Activated effector memory CD4-positive, alpha-beta T cell treated with anti-CD3 and anti-CD28 coated beads, Interleukin-2, amount 50 U/mL, for 16 hours (primary cell): ENCODE data around the gene DAPK2.
A peak's percentile ranks its signal among the peaks of the same experiment; 100 is the strongest.
"Not testable (repeated sequence)": the region's sequence is repeated elsewhere in the genome, so short reads cannot be mapped to it uniquely, and the experiment has no call there.

Experiments used
- DNase-seq: peaks from one replicate; pipeline ENCODE4 v3.0.0-alpha.2; 2020

DAPK2 gene

DNA sequence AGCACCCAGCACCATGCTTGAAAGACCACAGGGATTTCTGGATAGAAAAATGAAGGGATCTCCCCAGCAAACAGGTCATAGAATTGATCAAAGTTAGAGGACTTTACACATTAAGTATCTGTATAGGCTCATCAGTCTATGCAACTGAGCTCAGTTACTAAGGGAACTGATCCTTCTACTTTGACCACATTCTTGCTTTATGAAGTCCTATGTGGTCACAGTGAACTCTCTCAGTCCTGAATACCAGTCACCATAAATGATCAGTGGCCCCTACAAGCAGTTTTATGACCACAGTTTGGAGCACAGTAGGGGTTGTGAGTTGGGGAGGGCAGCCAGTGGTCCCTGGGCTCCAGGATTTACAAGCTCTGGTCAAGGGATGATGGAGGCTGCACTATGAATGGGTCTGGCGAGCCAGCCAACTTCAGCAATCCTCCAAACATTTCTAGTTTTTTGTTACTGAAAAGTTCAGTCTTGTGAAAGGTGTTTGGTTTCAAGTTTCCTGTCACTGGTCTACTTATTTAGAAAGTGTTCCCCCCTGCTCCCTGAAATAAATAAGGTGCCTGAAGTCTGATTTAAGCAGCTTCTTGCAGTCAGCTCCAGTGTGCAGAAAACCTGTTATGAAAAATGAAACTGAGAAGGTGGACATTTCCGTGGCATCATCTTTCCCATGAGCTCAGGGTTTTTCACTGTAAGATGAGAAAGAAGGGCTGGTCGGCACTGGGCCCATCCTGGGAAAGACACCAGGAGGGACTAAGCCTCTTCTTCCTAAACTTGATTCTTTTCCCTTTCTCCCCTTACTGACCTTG, 75.5 kb downstream of the DAPK2 start:
- DNase-seq, result no peak

DNA sequence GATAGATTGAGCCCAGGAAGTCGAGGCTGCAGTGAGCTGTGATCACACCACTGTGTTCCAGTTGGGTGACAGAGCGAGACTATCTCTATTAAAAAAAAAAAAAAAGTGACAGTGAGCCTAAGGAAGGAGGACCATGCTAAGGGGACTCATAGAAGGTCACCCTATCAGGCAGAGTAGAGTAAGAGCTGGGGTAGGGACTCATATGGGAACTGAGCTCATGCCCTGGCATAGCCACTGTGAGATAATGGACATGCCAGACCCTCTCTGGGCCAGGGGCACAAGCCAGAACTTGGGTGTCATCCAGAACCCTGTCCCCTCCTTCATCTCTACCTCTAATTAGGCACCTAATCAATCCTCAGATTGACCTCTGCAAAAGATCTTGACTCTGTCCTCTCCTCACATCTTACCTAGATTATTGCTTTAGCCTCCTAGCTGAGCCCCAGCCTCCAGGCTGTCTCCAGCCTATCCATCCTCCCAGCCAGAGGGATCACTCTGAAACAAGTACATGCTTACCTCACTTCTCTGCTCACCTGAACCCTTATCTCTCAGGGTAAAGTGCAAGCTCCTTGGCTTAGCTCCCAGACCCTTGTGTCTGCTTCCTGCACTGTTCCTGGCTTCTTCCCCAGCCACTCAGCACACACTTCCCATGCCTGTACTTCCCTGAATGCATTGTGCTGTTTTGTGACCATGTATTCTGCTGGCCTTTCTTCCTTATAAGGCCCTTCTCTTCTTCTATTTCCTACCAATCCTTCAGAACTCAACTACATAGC, 76.4 kb downstream of the DAPK2 start:
- no peak for DNase-seq

DNA sequence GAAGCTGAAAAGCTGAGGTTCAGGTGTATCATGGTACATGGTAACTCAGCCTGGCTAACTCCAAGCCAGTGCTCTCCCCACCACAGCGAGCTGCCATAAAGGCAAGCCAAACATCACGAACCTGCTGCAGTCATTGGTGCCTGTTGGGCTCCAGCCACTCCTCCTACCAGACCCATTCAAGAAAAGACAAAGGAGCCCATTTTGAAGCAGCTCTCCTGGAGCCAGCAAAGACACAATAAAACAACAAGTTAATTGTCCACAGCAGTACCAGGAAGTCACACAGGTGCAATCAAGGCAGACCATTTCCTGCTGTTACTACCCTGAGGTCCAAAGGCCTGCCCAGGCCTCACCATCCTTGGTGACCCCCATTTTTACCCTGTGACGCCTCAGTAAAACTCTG, 77.6 kb downstream of the DAPK2 start:
- DNase-seq, result no peak

DNA sequence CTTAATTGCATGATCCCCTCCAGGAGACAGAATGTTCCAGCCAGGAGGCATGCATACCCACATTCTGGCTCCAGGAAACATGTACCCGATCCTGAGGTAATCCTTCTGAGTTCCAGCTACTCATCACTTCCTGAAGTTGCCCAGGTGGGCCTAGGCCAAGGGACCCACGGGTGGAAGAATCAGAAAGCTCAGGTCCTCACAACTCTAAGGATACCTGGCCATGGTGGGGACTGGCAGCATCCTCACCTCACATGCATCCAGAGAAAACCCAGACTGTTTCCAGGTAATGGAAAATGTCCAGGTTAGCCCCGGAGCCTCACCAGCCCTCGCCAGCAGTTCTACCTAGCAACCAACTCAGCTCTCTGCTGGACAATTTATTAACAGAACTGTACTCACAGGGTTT, 78.2 kb downstream of the DAPK2 start:
- no peak for DNase-seq

DNA sequence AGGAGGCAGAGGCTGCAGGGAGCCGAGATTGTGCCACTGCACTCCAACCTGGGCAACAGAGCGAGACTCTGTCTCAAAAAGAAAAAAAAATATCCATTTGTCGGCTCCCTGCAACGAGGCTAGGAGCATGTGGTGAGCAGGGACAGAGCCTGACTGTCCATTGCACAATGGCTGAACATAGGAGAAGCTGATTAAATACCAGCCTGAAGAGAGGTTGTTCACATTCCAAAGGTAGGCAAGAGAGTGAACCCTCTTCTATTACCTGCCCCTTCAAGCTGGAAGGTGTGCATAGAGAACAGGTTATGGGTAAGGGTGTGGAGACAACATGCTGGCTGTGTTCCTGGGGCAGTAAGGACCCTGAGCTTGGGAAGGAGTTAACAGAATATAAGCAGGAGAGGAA, 78.7 kb downstream of the DAPK2 start:
- no peak for DNase-seq

DNA sequence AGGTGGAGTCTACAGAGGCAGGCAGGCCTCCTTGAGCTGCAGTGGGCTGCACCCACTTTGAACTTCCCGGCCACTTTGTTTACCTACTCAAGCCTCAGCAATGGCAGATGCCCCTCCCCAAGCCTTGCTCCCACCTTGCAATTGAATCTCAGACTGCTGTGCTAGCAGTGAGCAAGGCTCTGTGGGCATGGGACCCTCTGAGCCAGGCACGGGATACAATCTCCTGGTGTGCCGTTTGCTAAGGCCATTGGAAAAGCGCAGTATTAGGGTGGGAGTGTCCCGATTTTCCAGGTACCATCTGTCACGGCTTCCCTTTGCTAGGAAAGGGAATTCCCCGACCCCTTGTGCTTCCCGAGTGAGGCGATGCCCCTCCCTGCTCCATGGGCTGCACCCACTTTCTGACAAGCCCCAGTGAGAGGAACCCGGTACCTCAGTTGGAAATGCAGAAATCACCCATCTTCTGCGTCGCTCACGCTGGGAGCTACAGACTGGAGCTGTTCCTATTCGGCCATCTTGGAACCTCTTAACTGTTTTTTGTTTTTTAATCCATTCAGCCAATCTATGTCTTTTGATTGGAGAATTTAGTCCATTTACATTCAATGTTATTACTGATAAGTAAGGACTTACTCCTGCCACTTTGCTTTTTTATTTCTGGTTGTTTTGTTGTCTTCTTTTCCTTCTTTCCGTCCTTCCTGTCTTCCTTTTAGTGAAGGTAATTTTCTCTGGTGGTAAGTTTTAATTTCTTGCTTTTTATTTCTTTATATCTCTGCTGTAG, 83.2 kb downstream of the DAPK2 start:
- DNase-seq, result not testable (repeated sequence)

DNA sequence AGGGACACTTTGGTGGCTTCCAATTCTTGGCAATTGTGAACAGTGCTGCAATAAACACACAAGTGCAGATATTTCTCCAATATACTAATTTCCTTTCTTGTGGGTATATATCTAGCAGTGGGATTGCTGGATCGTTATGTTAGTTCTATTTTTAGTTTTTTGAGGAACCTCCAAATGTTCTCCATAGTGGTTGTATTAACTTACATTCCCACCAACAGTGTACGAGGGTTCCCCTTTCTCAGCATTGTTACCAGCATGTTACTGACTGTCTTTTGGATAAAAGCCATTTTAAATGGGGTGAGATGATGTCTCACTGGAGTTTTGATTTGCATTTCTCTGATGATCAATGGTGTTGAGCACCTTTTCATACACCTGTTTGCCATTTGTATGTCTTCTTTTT, 92.8 kb downstream of the DAPK2 start:
- DNase-seq, result no peak

DNA sequence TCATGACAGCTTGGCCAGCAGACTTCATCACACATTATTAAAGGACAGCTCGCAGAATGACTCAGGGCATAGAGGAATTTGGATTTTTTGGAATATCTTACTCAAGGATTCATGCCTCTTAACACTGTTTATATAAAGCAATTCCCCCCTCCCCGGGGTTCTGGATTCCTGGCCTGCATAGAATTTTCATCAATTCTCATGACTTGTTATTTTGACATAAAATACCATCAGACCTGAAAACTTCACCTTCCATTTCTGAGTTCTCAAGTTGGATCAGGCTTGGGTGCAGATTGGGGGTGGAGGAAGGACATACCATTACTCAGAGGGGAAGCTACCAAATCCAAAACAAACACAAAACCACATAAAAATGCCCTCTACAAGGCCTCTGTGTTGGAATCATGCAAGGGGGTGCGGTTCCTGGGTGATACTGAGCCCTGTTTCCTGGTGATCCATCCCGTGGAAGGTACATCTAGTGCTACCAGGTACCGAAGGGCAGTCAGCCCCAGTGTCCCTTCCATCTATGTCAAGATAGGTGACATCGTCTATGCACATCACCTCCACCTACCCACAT, 95.3 kb downstream of the DAPK2 start:
- no peak for DNase-seq

DNA sequence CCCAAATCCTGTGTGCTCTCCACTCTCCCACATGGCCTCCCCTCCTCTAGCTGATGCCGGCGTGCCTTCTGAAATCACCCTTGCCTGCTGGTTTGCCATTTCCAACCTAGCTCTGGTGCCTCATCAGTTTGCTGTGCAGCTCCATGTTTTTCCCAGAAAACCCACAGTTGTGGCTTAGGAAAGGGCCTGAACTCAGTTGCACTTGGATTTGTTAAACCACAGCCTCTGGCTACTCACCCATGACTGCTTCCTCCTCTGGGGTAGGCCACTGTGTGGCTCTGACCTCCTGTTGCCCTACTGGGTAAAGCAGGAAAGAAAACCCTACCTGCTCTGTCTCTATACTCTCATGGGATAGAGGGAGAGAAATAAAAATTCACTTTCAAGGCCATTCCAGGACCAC, 97.3 kb downstream of the DAPK2 start:
- no peak for DNase-seq

DNA sequence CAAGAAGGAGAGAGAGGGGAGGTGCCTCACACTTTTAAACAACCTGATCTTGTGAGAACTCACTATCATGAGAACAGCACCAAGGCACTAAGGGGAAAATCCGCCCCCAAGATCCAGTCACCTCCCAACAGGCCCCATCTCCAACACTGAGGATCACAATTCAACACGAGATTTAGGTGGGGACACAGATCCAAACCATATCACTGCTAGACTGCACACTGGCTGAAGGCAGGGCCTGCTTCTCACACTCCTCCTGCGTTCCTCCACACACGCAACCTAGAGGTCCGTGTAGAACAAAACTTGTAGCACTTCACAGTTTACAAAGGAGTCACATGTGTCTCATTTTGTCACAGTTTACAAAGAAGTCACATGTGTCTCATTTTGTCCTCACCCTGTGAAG, 97.8 kb downstream of the DAPK2 start:
- no peak for DNase-seq

DNA sequence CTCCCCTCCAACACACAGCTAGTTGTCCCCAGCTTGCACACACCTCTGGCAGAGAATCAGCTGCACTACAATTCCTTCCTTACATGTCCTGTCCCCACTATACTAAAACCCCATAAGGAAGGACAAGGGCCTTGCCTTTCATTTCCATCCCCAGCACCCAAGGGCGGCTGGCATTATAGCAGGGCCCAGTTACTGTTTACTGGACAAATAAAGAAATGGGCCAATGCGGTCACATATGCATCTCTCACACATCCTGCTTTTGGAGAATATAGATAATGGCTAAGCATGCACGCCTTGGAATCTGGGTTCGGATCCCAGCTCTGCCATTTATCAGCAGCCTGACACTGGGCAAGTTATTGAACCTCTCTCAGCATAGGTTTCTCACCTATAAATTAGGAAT, 99.1 kb downstream of the DAPK2 start:
- DNase-seq, result no peak

DNA sequence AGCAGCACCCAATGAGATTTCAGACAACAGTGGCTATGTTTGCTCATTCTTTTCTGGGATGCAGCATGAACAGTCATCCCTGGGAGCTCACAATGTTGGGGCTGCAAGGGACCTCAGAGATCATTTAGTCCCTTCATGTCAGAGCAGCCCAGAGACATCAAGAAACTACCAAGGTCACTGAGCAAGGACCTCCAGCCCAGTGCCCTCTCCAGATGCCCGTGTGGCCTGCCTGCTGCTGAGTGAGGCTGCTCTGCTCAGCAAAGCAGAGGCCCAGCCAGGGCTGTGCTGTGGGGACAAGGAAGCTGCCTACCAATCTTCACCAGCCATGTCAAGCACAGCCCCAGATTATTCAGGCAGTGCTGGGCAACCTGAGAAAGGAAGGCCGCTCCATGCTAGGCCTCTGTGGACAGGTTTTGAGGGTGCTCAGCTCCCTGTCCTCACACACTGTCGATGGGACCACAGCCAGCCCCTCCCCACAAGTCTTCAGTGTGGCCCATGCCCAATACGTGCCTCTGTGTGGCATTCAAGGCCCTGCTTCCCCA, 99.7 kb downstream of the DAPK2 start:
- DNase-seq, result no peak

DNA sequence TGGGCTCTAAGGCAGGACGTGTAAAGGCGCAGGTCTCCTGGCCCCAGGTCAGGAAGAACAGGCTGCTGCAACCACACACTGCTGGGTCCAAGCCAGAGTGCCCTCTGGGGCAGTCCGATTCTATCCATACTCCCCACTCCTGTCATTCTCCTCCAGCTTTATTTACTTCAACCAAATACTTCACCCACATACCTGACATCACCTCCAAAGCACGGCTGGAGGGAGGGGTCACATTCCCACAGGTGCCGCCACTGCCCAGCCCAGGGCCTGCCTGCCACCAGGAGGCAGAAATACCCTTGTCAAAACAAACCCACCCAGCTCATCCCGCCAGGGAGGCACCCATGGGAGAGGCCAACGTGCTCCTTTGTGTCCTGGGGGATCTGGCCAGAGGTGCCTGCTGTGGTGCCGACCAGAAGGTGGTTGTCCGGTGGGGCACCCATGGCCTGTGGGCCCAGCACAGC, 100.4 kb downstream of the DAPK2 start:
- DNase-seq, result no peak

DNA sequence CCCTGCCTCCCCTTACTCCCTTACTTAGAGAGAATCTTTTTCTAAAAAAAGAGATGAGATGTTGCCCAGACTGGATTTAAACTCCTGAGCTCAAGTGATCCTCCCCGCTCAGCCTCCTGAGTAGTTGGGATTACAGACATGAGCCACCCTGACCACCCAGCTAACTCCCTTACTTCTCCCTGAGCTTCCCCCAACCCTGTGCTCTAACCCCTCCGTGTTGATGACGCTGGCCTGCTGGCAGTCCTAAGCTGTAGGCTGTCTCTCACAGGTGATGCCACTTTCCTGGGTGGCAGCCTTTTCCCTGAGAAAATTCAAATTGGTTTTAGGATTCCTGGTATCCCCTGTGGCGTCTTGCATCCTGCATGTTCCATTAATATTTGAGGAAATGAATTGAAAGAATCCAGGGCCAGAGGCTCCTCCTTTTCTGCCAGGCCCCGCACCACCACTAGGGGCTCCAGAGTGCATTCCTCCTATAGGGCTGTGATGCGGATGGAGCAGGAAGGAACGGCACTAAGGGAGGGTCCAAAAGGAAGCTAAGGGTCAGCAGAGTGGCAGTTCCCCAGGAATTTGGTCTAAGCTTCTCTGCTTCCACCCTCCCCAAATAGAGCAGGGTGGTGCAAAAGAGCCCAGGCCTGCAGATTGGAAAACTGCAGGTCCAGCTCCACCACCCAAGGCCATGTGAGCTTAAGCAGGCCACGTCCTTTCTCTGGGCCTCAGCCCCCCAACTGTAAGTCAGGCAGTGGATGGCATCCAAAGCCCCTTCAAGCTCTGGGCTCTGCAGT, 101.1 kb downstream of the DAPK2 start:
- DNase-seq, result peak; percentile 87

DNA sequence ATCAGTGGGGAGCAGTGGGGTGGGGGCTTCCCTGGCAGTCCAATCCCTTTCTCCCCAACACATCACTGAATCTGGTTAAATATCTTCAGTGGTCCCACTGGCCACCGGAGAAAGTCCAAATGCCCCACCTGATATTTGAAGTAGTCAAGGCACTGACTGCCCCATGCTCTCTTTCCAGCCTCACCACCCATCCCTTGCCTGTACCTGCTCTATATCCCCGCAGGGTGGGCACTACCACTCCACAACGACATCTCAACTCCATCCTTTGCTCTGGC, 101.7 kb downstream of the DAPK2 start:
- no peak for DNase-seq

DNA sequence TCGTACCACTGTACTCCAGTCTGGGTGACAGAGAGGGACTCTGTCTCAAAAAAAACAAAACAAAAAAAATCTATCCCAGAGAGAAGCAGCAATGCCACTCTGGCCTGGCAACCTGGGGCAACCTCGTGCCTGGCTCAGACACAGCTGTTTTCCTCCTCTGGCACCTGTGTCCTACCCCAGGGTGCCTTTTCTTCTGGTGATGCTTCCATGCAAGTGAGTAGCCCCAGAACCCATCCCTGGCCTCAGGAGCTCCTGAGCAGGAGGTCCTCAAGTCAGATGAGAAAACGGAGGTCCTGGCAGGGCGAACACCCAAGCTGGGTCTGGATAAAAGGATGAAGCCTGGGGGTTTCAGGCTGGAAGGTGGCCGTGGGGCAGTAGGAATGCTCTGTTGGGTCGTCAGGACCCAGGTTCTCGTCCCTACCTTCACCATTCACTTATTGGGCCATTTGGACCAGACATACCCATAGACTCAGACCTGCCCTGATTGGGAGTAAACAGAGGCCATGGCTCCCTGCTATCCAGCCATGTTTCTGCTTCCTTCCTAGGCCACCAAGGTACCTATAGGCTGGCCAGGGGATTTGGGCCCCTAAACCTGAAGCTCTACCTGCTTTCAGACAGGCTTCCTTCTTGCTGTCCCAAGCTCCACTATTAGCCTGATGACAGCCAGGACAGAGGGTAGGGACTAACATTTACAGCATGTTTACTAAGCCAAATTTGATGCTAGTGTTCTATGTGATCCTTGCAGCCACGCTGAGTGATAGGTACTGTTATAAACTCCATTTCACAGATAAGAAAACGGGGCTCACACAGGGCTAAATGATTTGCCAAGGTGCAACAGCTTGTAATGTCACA, 102.2 kb downstream of the DAPK2 start:
- DNase-seq, result no peak

DNA sequence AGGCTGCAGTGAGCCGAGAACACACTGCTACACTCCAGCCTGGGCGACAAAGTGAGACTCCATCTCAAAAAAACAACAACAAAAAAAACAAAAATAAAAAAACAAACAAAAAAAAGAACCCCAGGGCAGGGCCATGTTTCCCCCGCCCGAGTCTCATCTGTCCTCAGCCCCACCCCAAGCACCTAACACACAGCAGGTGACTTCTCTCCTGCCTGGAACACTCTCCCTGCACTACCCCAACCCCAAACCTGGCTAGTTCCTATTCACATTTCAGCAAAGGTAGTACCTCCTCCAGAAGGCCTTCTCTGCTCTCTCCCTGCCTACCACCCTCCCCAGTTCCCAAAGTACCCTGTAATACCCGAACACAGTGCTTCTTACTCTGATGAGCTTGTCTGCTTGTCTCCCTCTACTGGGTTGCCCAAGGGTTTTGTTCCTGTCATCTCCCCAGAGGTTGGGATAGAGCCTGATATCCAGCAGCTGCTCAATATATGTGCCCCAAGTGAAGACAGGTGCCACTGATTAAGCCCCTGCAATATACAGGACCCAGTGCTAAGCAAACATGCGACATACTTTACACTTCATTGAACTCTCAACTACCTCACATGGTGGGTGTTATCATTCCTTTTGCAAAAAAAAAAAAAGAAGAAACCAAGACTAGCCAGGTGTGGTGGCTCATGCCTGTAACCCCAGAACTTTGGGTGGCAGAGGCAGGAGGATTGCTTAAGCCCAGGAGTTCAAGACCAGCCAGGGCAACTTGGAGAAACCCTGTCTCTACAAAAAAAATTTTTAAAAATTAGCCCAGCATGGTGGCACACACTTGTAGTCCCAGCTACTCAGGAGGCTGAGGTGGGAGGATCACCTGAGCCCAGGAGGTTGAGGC, 103.6 kb downstream of the DAPK2 start:
- peak; percentile 9 for DNase-seq

DNA sequence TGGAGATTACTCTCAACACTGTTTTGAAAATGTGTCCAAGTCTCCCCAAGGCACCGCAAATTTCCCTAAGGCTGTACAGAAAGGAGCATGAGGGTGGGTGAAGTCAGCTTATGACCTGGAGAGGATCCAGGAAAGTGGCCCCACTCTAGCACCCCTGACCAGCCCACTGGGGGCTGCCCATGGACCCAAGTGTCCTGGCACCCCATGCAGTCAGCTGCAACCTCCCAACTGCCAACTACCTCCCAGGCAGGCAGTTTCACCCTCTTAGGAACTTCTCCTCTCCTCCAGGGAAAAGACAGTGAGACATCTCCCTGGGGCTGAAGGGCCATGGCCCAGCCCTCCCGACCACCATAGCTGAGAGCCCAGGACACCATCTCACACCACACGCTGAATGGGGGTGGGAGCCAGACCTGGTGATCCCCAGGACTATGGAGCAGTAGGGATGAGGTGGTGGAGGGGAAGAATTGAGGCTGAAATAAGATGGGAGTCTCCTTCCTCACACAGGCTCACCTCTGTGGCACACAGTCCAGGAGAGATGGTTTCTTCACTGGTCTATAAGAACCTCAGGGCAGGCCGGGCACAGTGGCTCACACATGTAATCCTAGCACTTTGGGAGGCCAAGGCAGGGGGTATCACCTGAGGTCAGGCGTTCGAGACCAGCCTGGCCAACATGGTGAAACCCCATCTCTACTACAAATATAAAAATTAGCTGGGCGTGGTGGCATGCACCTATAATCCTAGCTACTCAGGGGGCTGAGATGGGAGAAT, 104.4 kb downstream of the DAPK2 start:
- peak; percentile 47 for DNase-seq

DNA sequence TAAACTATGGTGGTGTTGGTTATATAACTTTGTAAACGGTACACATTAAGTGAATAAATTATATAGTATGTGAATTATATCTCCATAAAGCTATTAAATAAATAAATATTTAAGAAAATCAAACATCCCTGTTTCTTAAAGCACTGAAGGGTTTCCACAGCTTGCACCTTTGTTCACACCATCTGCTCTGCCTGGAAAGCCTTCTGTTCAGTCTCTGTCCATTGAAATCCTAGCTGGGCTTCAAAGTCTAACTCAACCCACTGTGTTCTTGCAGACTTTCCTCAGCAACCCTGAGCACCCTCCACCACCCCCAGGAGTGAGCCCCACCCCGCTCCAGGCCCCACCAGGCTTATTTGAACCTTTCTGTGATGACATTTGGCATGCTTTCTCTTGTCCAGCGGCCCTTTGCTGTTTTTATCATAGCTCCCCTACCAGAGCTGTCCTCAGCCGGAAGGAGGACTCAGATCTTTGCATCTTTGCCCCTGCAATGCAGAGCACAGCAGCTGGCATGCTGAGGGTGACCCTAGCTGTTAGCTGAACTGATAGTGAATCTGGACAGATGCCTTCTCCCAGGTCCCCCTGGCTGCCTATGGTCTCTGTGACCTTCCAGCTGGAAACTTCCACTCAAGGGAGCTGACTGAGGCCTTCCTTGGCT, 105.2 kb downstream of the DAPK2 start:
- DNase-seq, result peak; percentile 30
